Left ventricle myocardium superior (tissue), 1 donor: ENCODE results near the gene CLEC16A. TPM values are rescaled to one million over a fixed set of nuclear protein-coding genes. Genes with fewer than 3 reads are reported as not detected.
"Not testable (repeated sequence)": the region's sequence is repeated elsewhere in the genome, so short reads cannot be mapped to it uniquely, and the experiment has no call there.

Source experiments
- ATAC-seq: fragments of 200-7000 bp; cut with Tn5 transposase; one replicate; pipeline ENCODE4 v1.9.1; 2020; ENCODE audit warnings: mild to moderate bottlenecking, moderate library complexity
- DNase-seq: peaks from one replicate; pipeline ENCODE4 v3.0.0-alpha.2; 2020
- intact Hi-C: fragments of 100-400 bp; cut with micrococcal nuclease; formaldehyde crosslinking; loops from one replicate; pipeline ENCODE4 v1.11.0; 2022
- total RNA-seq: library from RNA; stranded (reverse); fragmentation: NEBNext Ultra II Directional; extraction: Animal tissue kit (Norgen Biotek cat#: 25700); gene quantifications from one replicate; pipeline ENCODE4 v1.2.1, GENCODE V29; 2021
- donor health status: DM: no; HTN: yes; CAD: no; lungs with severe emphysema.

Gene CLEC16A
- total RNA-seq, 1 donor from 2014 or later: 20.6 TPM

GRCh38 chr16:10922328-10923145 lies 21.8 kb upstream of the CLEC16A start:
- ATAC-seq (peak; percentile 67), DNase-seq (peak; percentile 91)
- intact Hi-C loops: loop anchor here (10.0 kb wide), 1 partner anchor 98 kb away; no protein-coding TSS in a partner anchor

- intact Hi-C loops: loop anchor here (10.0 kb wide), 1 partner anchor 98 kb away; no protein-coding TSS in a partner anchor
- DNase-seq (no peak), ATAC-seq (no peak)
These were observed 21.2 kb upstream of the CLEC16A start for GRCh38 chr16:10923146-10923649.

GRCh38 chr16:10923650-10924214 lies 20.6 kb upstream of the CLEC16A start:
- ATAC-seq (peak; percentile 79), DNase-seq (peak; percentile 91)
- intact Hi-C loops: loop anchor here (10.0 kb wide), 1 partner anchor 99 kb away; no protein-coding TSS in a partner anchor

- DNase-seq, ATAC-seq: not testable (repeated sequence)
- intact Hi-C loops: loop anchor here (10.0 kb wide), 1 partner anchor 100 kb away; no protein-coding TSS in a partner anchor
These were observed 19.1 kb upstream of the CLEC16A start for GRCh38 chr16:10925285-10925684.

GRCh38 chr16:10926094-10926493 lies 18.3 kb upstream of the CLEC16A start:
- DNase-seq: no peak
- no peak for ATAC-seq
- intact Hi-C loops: loop anchor here (10.0 kb wide), 1 partner anchor 101 kb away; no protein-coding TSS in a partner anchor

GRCh38 chr16:10926867-10927266 lies 17.5 kb upstream of the CLEC16A start:
- ATAC-seq (no peak), DNase-seq (no peak)
- intact Hi-C loops: loop anchor here (10.0 kb wide), 1 partner anchor 102 kb away; no protein-coding TSS in a partner anchor

- DNase-seq: no peak
- intact Hi-C loops: loop anchor here (10.0 kb wide), 1 partner anchor 103 kb away; no protein-coding TSS in a partner anchor
- no peak for ATAC-seq
These were observed 16.8 kb upstream of the CLEC16A start for GRCh38 chr16:10927497-10928112.

- intact Hi-C loops: loop anchor here (10.0 kb wide), 1 partner anchor 104 kb away; no protein-coding TSS in a partner anchor
- not testable (repeated sequence) for ATAC-seq, DNase-seq
These were observed 15.3 kb upstream of the CLEC16A start for GRCh38 chr16:10929097-10929496.

- no peak for DNase-seq
- peak; percentile 33 for ATAC-seq
- intact Hi-C loops: loop anchor here (10.0 kb wide), 1 partner anchor 105 kb away; no protein-coding TSS in a partner anchor
These were observed 14.3 kb upstream of the CLEC16A start for GRCh38 chr16:10929853-10930754.

- intact Hi-C loops: no loop called here
- ATAC-seq (no peak), DNase-seq (no peak)
These were observed 13.6 kb upstream of the CLEC16A start for GRCh38 chr16:10930755-10931093.

GRCh38 chr16:10931134-10931533 lies 13.2 kb upstream of the CLEC16A start:
- intact Hi-C loops: no loop called here

GRCh38 chr16:10931977-10932632 lies 12.3 kb upstream of the CLEC16A start:
- ATAC-seq (no peak), DNase-seq (no peak)
- intact Hi-C loops: no loop called here

More at GRCh38 chr16:10931134-10931533, 13.2 kb upstream of the CLEC16A start:
- DNase-seq: no peak
- ATAC-seq: no peak

- no peak for DNase-seq
- intact Hi-C loops: no loop called here
- ATAC-seq: no peak
These were observed 11.2 kb upstream of the CLEC16A start for GRCh38 chr16:10932959-10933710.

GRCh38 chr16:10933865-10934264 lies 10.5 kb upstream of the CLEC16A start:
- intact Hi-C loops: no loop called here
- DNase-seq (no peak), ATAC-seq (peak; percentile 20)

- intact Hi-C loops: no loop called here
- no peak for DNase-seq
- ATAC-seq: no peak
These were observed 9.8 kb upstream of the CLEC16A start for GRCh38 chr16:10934325-10935107.

- DNase-seq (no peak), ATAC-seq (no peak)
- intact Hi-C loops: no loop called here
These were observed 9.0 kb upstream of the CLEC16A start for GRCh38 chr16:10935226-10935915.
